Parathyroid adenoma (tissue), 2 donors: ENCODE measurements around the gene TEF.
A peak's percentile ranks its signal among the peaks of the same experiment; 100 is the strongest.
"Not testable (repeated sequence)": the region's sequence is repeated elsewhere in the genome, so short reads cannot be mapped to it uniquely, and the experiment has no call there.

Experiments used
- H2AFZ ChIP-seq: fragments of 300-600 bp; sonication (generic); one replicate; pipeline ENCODE4 v1.7.0; 2017; ENCODE audit warnings: antibody characterized with exemption, mild to moderate bottlenecking
- H3K27ac ChIP-seq: fragments of 300-600 bp; sonication (generic); one replicate; pipeline ENCODE4 v1.7.0; 2017
- H3K27me3 ChIP-seq: fragments of 300-600 bp; sonication (generic); one replicate; pipeline ENCODE4 v1.7.0; 2017; ENCODE audit warnings: low read length; ENCODE audit not compliant: control insufficient read depth, insufficient read depth
- H3K36me3 ChIP-seq: fragments of 300-600 bp; sonication (generic); one replicate; pipeline ENCODE4 v1.7.0; 2017; ENCODE audit warnings: low read length; ENCODE audit not compliant: control insufficient read depth, insufficient read depth
- H3K4me1 ChIP-seq: fragments of 300-600 bp; sonication (generic); one replicate; pipeline ENCODE4 v1.7.0; 2017; ENCODE audit warnings: control low read depth
- H3K4me2 ChIP-seq: fragments of 300-600 bp; sonication (generic); one replicate; pipeline ENCODE4 v1.7.0; 2017; ENCODE audit warnings: low read length
- H3K4me3 ChIP-seq: fragments of 300-600 bp; sonication (generic); one replicate; pipeline ENCODE4 v1.7.0; 2017; ENCODE audit warnings: low read depth, low read length
- H3K79me2 ChIP-seq: fragments of 300-600 bp; sonication (generic); one replicate; pipeline ENCODE4 v1.7.0; 2017; ENCODE audit warnings: control low read depth
- H3K9ac ChIP-seq: fragments of 300-600 bp; sonication (generic); one replicate; pipeline ENCODE4 v1.7.0; 2017; ENCODE audit warnings: mild to moderate bottlenecking
- H3K9me3 ChIP-seq: fragments of 300-600 bp; sonication (generic); one replicate; pipeline ENCODE4 v1.7.0; 2017; ENCODE audit warnings: low read length; ENCODE audit not compliant: control insufficient read depth
- CTCF ChIP-seq: fragments of 300-600 bp; sonication (generic); IDR thresholded peaks from one replicate; pipeline ENCODE4 v1.7.0; 2017; ENCODE audit warnings: antibody characterized with exemption, mild to moderate bottlenecking
- donor health status: primary hyperparathyroidism.

TEF gene

DNA sequence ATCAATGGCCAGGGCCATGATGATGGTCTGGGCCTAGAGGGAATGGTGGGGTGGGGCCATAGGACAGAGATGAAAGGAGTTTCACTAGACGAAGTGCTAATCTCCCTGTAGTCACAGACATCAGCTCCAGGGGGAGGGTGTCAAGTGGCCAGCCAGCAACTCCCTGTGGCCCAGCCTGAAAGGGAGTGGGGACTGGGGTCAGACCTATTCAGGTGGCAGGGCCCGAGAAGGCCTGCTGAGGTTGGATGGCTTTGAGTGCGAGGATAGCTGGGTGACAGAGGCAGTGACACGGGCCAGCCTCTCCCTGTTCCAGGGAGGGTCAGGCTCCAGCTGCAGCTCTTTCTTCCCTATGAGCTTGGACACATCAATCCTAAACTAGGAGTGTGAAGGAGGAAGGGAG is 53.8 kb downstream of the TEF start:
- H3K9me3 ChIP-seq: no peaks in the 10 kb centered on the region
- H3K36me3 ChIP-seq: no peaks in the 10 kb centered on the region
- H3K79me2 ChIP-seq: peaks cover 24% of the 10 kb centered on the region
- H3K9ac ChIP-seq: no peak overlapping the region
- H3K4me2 ChIP-seq: no peak overlapping the region
- TF ChIP-seq CTCF: no peak
- no peak overlapping the region for H3K4me3 ChIP-seq
- H3K27ac ChIP-seq: no peak overlapping the region
- peaks cover 9% of the 10 kb centered on the region for H3K4me1 ChIP-seq
- no peaks in the 10 kb centered on the region for H3K27me3 ChIP-seq
- H2AFZ ChIP-seq: no peak overlapping the region

GRCh38 chr22:41436322-41437113 is 54.8 kb downstream of the TEF start:
- no peaks in the 10 kb centered on the region for H3K27me3 ChIP-seq
- H3K9me3 ChIP-seq: no peaks in the 10 kb centered on the region
- H3K4me1 ChIP-seq: peaks cover 11% of the 10 kb centered on the region
- no peak overlapping the region for H3K27ac ChIP-seq
- no peak overlapping the region for H2AFZ ChIP-seq
- H3K4me2 ChIP-seq: no peak overlapping the region
- no peaks in the 10 kb centered on the region for H3K36me3 ChIP-seq
- TF ChIP-seq CTCF: no peak
- no peak overlapping the region for H3K4me3 ChIP-seq
- peaks cover 27% of the 10 kb centered on the region for H3K79me2 ChIP-seq
- no peak overlapping the region for H3K9ac ChIP-seq

DNA sequence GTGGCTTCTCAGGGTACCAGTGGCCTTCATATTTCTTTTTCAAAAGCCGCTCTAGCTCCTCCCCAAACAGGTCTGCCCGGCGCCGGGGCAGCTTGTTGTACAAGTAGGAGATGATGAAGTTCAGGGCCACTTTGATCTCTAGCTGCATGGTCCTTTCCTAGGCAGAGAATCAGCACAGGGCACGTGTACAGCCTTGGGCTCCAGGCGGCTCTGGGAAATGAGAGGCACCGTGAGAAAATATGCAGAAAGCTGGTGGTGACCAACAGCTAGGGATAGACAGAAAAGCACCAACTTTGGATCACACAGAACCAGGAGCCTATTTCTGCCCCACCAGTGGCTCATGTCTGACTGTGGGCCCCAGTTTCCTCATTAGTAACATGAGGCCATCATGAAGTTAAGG is 55.5 kb downstream of the TEF start:
- no peak overlapping the region for H3K27ac ChIP-seq
- no peak overlapping the region for H3K4me3 ChIP-seq
- H3K4me1 ChIP-seq: peaks cover 11% of the 10 kb centered on the region
- TF ChIP-seq CTCF: no peak
- no peaks in the 10 kb centered on the region for H3K36me3 ChIP-seq
- no peaks in the 10 kb centered on the region for H3K9me3 ChIP-seq
- H2AFZ ChIP-seq: no peak overlapping the region
- H3K9ac ChIP-seq: no peak overlapping the region
- peaks cover 25% of the 10 kb centered on the region for H3K79me2 ChIP-seq
- H3K27me3 ChIP-seq: no peaks in the 10 kb centered on the region
- H3K4me2 ChIP-seq: no peak overlapping the region

DNA sequence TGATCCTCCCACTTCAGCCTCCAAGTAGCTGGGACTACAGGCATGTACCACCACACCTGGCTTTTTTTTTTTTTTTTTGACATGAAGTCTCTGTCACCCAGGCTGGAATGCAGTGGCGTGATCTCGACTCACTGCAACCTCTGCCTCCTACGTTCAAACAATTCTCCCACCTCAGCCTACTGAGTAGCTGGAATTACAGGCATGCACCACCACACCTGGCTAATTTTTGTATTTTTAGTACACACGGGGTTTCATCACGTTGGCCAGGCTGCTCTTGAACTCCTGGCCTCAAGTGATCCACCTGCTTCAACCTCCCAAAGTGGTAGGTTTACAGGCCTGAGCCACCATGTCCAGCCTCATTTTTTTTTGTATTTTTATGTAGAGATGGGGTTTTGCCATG is 58.8 kb downstream of the TEF start:
- H2AFZ ChIP-seq, H3K4me2 ChIP-seq, H3K9me3 ChIP-seq, H3K9ac ChIP-seq, H3K36me3 ChIP-seq, H3K27me3 ChIP-seq, H3K4me3 ChIP-seq: not testable (repeated sequence)
- peaks cover 11% of the 10 kb centered on the region for H3K4me1 ChIP-seq
- H3K27ac ChIP-seq: peak overlapping the region; percentile 32
- peaks cover 25% of the 10 kb centered on the region for H3K79me2 ChIP-seq

- Histone ChIP-seq H3K4me3 (no peak overlapping the region), H3K9me3 (no peaks in the 10 kb centered on the region), H2AFZ (no peak overlapping the region), H3K27me3 (no peaks in the 10 kb centered on the region), H3K27ac (no peak overlapping the region), H3K4me2 (peak overlapping the region; percentile 46), H3K79me2 (peaks cover 16% of the 10 kb centered on the region), H3K9ac (no peak overlapping the region), H3K4me1 (peaks cover 11% of the 10 kb centered on the region), H3K36me3 (no peaks in the 10 kb centered on the region)
- no peak for TF ChIP-seq CTCF
These were observed 60.6 kb downstream of the TEF start for GRCh38 chr22:41442240-41442792.
